Activated CD8-positive, alpha-beta memory T cell treated with anti-CD3 and anti-CD28 coated beads, Interleukin-2, amount 50 U/mL, for 4 hours (primary cell): ENCODE measurements around the gene FAM184B.
A peak's percentile ranks its signal among the peaks of the same experiment; 100 is the strongest.

Source experiments
- DNase-seq: peaks from one replicate; pipeline ENCODE4 v3.0.0-alpha.2; 2020

The FAM184B gene

DNA sequence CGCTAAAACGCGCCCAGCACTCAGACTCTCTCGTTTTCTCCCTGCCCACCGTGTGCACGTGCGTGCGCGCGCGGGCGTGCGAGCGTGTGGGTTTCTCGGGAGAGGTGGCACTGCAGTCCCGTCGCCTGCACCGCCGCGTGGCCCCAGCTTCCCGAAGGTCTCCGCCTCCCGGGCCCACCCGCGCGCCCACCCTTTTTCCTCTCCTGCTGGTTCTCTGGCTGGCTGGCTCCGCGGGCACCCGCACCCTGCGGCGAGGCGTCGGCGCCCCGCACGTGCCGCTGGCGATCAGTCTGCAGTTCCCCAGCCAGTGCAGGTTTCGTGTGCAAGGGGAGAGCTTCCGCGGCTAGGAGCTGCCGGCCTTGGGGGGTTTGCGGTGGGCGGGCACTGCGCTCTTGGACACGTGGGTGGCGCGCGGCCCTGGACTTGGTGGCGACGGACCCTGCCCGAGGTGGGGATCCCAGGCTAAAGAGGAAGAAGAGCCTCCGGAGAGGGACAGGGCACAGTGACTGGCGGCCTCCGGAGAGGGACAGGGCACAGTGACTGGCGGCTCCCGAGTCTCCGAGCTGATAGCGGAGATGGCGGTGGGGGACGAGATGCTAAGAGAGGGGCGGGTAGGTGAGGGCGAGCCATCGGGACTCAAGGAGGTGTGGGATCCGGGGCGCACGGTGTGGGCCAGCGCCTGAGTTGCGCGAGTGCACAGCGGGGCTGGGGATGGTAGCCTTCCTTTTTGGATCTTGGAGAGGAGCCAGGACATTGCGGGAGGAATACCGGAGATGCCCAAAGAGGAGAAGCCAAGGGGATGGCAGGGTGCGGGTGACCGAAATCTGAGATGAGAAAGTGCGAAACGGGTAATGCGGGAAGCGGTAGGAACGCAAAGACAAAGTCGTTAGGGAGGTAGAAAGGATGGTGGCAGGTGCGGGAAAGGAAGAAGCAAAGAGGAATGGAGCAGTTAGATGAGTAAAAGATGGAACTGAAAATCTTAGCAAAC is at the start of gene FAM184B:
TSS of gene FAM184B (minus strand) at position 322 of the 988 bp plus-strand sequence. CDS start 322 bp downstream, outside the sequence.
- peak; percentile 16 for DNase-seq

DNA sequence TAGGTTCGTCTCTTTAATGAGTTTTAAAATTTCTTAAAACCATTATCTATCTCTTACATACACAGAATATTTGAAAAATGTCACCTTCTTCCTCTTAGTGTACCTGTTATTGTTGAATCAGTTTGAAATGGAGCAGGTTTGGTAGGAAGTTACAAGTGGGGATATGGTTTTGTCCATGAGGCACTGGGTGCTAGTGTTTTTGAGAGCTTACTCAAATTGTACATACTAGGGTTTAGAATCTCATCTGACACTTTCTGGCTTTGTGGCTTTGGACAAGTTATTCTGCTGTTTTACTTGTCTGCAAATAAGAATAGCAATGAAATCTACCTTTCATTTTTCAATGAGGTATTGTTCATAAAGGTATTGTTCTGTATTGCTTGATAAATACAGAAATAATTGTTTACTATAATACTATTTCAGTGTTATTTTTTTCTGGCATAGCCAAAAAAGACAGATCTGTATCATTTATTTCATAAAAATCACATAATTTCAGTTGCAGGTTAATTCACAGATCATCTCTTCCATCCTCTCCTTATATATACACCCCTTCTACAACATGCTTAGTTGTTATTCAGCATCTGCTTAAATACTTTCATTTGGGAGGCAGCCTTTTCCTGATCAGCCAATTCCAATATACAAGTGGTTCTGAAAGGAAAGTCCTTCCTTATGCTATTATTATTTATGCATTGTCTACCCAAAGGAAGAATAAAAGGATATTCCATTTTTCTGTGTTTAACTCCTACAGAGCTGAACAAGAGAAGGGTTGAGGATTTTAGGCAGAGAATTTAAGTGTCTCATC is 42.6 kb upstream of the FAM184B start:
- DNase-seq: no peak

DNA sequence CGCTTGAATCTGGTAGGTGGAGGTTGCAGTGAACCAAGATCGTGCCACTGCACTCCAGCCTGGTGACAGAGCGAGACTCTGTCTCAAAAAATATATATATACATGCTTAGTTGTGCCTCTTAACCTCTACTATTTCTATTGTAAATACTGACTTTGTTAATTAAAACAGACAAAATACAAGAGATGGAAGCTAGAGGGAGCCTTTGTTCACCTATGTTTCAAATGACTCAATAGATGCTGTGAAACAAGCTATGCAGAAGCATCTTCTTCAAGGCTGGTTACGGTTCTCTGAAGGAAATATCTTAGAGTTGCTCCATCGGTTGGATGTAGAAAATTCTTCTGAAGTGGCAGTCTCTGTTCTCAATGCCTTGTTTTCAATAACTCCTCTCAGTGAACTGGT is 35.6 kb upstream of the FAM184B start:
- DNase-seq: no peak

DNA sequence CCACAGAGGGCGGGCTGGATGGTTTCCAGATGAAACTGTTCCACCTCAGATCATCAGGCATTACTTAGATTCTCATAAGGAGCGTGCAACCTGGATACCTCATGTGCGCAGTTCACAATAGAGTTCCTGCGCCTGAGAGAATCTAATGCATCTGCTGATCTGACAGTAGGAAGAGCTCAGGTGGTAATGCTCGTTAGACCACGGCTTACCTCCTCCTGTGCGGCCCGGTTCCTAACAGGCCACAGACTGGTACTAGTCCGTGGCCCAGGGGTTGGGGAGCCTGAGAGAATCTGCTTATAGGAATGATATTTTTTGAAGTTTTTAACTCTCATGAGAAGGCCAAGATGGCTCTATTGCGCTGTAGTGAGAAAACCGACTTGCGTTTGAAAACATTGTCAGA is 34.7 kb upstream of the FAM184B start:
- DNase-seq: no peak

DNA sequence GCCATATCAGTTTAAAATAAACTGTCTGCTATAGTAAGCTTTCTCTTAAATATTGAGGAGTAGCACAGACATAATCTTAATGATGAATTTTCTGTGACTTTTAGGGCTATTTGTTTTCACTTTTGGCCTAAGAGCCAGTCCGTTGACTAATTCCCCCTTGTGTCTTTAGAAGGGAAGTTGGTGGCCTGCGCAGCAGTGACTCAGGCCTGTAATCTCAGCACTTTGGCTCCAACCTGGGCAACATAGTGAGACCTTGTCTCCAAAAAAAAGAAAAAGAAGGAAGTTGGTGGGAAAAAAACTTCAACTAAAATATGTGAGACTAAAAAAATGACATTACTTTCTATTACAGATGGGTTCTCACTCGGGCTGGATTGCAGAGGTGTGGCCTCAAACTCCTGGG is 32.7 kb upstream of the FAM184B start:
- no peak for DNase-seq

DNA sequence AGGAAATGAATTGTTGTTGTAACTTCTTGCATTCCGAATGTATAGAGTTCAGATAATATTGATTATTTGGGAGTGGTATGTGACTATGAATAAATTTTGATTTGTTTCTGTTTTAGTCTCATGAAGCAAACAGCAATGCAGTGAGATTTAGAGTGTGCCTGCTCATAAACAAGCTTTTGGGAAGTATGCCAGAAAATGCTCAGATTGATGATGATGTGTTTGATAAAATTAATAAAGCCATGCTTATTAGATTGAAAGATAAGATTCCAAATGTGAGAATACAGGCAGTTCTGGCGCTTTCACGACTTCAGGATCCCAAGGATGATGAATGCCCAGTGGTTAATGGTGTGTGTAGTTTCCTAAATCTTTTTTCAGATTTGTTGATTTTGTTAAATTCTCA is 31.4 kb upstream of the FAM184B start:
- DNase-seq: no peak

DNA sequence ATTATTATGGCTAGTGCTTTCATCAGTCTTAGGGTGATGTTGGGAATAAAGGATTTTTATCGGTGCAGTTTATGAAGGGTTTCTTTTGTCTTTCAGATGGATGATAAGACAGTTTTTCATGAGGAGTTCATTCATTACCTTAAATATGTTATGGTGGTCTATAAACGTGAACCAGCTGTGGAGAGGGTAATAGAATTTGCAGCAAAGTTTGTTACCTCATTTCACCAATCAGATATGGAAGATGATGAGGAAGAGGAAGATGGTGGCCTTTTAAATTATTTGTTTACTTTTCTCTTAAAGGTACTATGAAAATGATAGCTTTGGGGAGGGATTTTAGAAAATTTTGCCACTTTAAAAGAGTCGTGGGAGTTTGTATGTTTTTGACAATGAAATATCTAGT is 30.7 kb upstream of the FAM184B start:
- no peak for DNase-seq

DNA sequence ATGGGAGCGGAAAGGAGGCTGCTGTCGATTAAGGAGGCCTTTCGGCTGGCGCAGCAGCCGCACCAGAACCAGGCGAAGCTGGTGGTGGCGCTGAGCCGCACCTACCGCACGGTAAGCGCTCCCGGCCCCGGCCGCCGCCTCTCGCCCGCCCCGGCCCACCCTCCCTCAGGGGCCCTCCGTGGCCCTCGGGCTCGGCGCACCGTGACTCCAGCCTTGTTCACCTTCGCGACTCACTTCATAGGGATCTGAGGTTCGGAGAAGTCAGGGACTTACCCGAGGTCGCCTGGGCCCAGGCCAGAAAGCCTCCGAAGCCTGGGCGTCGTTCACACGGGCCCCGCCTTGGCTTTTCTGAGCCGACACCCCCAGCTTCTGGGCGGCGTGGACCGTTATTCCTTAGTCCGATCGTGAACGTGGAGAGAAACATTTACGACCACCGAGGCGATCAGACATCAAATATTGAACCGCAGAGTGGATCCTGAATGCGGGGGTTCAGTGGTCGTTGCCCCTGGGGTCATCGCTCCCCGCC is 29.7 kb upstream of the FAM184B start:
- DNase-seq: no peak

DNA sequence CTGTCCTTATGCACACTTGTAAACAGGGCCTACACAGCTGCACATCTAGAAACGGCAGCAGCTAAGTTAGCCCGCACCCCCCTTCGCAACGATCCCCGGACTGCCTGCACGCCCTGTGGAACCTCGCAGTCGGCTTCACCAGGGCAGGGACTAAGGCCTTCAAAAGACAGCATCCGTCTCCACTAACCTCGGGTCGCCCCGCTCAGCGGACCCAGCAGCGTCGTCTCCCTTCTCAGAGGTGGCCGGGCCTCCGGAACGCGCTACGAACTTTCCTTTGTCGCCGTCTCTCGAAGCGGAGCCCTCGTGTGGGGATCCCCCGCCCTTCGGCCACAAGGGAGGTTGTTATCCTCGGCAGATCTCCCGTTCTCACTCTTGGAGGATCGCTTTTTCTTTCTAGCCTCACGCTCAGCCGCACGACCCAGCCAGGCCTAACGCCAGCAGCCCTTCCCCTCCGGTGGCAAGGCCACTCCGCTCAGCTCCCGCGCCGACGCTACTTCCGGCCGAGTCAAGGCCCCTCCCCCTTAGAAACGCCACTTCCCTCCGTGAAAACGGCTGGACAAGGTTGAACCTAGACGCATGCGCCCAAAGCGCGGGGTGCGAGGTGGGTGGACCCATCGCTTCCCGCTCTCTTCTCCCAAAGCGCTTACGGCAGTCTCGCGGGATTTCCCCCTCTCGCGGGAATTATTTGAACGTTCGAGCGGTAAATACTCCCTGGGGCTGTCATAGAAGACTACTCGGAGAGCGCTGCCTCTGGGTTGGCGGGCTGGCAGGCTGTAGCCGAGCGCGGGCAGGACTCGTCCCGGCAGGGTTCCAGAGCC is 29.0 kb upstream of the FAM184B start, which contains the start of the genes DCAF16 and NCAPG:
TSS of gene DCAF16 (minus strand) at position 498 of the 818 bp plus-strand sequence. CDS start 6,616 bp downstream, outside the sequence.
TSS of gene NCAPG (plus strand) at position 720 of the 818 bp plus-strand sequence. CDS start 99 bp downstream, outside the sequence.
- DNase-seq: peak; percentile 99

DNA sequence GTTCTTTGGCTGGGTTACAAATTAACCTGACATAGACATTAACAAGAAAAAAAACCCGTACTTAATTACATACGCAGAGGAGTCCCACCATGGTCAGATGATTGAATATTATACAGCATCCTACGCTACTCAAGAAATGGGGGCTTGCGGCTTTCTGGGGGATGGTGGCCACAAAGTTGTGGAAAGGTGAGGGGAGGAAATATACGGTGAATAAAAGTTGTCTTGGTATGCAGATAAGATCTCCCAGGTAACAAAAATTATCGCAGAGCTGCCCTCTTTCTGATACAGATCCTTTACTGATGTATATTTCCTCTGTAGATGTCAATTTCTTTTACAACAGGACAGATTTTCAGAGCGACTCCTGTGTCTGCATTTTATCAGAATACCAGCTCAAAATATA is 28.2 kb upstream of the FAM184B start:
- DNase-seq: no peak

DNA sequence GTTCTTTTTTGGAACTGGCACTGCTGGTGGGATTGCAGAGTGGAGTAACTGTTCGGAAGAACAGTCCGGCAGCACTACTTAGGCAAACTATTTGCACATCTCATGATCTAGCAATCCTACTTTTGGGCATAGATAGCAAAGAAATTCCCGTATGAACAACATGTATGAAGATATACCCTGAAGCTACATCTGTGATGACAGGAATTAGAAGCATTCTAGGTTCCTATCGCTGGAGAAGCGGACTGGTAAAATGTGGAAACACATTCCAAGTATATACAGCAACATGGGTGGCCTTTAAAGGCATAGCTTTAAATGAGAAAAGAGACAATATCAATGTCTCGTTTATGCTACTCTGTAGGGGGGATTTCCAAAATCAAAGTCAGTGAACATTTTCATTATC is 26.0 kb upstream of the FAM184B start:
- DNase-seq: no peak

DNA sequence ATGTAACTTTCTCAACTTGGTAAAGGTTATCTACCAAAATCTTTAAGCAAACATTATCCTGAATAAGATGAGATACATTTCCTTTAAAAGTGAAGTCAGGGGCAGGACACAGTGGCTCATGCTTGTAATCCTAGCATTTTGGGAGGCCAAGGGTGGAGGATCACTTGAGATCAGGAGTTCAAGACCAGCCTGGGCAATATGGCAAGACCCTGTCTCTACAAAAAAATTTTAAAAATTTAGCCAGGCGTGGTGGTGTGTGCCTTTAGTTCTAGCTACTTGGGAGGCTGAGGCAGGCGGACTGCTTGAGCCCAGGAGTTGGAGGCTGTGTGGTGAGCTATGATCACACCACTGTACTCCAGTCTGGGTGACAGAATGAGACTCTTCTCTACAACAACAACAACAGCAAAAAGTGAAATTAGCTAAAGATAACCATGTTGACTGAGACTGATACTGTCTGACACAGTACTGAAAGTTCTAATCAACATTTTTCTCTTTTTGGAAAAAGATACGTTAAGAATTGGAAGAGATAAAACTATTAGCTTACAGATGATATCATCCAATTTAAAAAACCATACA is 24.2 kb upstream of the FAM184B start:
- no peak for DNase-seq

DNA sequence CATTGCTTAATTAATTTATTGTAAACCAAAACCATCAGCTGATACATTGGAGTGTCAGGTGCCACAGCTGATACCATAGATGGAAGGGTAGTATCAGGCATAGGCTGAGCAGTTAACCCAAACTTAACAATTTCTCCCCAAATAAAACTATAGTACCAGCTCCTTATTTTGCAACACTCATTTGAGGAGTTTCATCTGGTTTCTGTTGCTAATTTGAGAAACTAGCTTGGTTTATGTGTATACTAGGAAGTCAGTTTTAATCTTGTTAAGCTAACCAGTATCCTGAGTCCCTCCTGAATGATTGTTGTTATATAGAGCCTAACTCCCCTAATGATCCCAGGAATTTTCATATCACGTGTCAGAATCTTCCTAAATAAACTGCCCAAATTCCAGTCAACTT is 16.4 kb upstream of the FAM184B start:
- DNase-seq: no peak

DNA sequence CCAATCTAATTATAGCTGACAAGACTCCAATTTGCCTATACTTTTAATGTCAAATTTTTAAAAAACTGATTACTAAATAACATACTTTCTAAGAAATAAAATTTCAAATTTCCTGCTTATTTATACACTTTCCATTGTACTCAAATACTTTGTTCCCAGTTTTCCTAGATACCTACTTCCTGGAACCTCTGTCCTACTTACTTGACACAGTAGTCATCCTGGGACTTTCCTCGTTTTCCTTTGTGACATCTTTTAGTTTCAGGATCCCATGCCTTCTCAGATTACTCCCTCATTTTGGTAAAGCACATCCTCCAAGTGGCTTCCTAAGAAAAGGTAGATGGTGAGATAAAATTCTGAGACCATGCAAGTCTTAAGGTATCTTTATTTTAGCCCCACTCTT is 13.3 kb upstream of the FAM184B start:
- DNase-seq: no peak

DNA sequence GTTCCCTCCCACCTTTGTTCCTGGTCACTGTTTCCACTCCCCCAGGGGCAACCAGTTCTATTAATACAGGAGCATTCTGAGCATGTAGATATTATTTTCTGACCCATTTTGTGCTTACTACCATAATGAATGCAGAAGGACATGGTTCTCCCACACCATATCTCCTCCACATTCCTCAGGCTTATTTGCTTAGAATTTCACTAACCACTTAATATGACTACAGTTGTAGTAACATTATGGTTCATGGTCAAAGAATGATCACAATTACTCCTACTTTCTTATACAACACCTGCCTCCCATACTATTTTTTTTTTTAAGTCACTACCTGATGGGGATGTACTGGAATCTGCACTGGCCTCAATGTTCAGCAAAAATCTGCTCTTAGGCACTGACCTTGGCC is 7.5 kb upstream of the FAM184B start:
- no peak for DNase-seq

DNA sequence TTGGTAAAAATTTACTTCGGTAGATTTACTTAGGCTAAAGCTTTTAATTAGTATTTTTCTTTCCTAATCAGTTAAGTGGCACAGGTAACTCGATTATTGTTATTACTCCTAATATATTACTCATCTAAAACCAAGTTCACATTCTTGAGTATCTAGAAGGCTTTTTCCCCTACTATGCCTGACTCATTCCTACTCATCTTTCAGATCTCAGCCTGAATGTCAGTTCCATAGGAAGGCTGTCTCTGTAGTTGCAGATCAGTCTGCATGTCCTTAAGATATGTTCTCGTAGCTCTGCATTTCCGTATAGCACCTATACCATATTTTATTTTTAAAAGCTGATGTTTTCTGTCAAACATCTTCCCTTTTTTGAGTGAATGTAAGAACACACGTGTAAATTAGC is 5.9 kb upstream of the FAM184B start:
- DNase-seq: no peak

DNA sequence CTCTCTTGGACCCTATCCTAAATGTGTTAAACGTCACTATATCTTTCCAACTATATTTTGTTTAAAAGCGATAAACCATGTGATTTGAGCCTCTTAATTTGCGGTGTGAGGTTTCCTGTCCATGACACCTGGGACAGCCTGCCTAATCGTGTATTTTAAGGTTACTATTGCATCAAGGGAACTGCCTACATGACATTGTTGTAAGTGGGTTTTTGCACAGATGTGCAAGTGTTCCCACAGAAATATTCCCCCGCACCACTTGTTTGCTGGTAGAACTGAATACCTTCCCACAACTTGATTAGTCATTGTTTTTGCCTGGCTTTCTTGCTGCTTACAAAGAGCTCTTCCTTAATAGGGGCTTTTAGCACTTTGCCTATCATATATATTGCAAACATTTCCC is 5.1 kb upstream of the FAM184B start:
- no peak for DNase-seq

DNA sequence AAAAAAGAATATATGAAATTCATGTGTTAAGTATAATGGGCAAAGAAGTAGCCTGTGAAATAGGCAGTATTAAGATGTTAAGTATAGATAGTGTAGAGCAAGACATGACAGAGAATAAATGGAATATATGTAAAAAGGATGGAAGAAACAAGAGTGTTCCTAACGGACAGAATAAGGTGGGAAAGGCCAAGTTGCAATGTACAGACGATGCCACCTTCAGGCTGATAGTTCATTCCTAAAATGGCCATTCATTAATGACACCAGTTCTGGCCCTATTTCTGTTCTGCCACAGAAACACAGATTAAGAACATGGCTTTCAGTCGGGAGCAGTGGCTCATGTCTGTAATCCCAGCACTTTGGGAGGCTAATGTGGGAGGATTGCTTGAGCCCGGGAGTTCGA is 4.4 kb upstream of the FAM184B start:
- DNase-seq: no peak

DNA sequence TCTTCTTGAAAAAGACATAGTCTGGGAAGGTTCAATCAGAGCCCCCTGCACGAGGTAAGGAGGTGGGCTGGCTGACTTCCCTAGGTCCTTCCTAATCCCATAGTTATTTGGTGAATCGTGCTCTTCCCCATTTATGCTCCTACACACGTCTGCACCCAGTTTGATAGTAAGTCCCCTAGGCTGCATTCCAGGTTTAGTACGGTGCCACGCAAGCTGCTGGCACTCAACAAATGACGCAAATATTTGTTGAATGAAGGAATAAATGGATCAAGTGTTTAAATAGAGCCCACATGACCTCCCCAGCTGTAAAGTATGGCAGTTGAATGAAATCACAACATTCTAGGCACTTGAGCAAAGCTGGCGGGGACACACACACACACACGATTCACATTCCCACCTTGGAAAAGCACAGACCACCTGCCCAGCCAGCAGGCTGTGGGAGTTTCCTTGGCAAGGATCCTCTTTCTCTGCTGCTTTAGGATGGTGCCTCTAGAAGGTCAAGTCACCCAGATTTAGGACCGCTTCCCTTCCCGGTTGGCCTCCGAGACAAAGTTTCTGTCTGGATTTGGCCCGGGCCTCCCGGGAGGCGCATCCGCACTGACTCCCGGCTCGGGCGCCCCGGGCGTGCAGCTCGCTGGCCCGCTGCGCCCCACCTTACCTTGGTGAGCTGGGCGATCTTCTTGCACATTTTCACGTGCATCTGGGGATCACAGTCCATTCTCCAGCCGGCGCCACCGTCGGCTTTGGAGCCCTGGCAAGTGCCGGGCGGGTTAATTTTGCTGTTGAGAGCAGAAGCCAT is 721 bp downstream of the FAM184B start:
- DNase-seq: no peak

DNA sequence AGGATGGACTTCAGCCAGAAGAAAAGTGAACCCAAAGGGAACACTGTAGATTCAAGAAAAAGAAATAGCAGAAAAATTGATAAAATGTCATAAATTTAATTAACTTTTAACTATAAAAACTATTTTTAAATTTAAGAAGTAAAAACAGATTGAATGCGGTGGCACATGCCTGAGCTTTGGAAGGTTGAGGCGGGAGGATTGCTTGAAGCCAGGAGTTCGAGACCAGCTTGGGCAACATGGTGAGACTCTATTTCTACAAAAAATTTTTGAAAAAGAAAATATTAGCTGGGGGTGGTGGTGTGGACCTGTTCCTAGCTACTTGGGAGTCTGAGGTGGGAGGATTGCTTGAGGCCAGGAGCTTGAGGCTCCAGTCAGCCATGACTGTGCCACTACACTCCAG is 3.0 kb downstream of the FAM184B start:
- DNase-seq: no peak

DNA sequence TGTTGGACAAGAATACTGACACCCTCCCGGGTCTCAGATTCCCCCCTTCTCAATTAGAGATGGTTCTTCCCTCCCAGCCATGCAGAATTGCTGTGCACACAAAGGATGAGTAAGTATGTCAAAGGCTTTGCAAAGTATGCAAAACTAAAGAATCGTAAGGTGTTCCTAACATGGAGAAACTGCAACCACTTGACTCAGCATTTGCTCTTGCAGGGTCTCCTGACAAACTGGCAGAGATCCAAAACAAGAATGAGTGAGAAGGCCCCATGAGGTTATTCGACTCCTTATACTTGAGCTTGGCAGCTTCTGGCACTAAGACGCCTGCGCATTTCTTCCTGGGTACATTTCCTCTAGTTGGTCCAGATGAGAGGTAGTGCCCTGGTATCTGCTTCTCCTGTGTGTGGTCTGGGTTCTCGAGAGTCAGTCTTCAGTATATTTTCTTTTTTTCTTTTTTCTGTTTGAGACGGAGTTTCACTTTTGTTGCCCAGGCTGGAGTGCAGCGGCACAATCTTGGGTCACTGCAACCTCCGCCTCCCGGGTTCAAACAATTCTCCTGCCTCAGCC is 8.2 kb downstream of the FAM184B start:
- no peak for DNase-seq
